PC-3 (cell line): Measurements from ENCODE around the gene SCN8A. TPM values are rescaled to one million over a fixed set of nuclear protein-coding genes. Genes with fewer than 3 reads are reported as not detected.

Experiments
- ATAC-seq: fragments of 200-7000 bp; cut with Tn5 transposase; 2 replicates; pipeline ENCODE4 v1.9.1; 2020; ENCODE audit warnings: mild to moderate bottlenecking, moderate library complexity
- BruUV-seq: library from RNA; stranded (reverse); fragments of 400-500 nt; replicated peaks from 2 replicates; lab custom pipeline; 2021; lab: Mats Ljungman, UMichigan
- CTCF ChIA-PET: fragments of 300-600 bp; sonication (Branson Sonifier 250); formaldehyde crosslinking; loops from one replicate; lab custom pipeline; 2022; ENCODE audit warnings: antibody characterized with exemption; lab: Charles Lee
- POLR2A ChIA-PET: fragments of 300-600 bp; sonication (Branson Sonifier 250); formaldehyde crosslinking; loops from one replicate; lab custom pipeline; 2022; ENCODE audit warnings: antibody characterized with exemption; ENCODE audit not compliant: unreplicated experiment; lab: Charles Lee
- DNase-seq: peaks from one replicate; pipeline ENCODE4 v3.0.0-alpha.2; 2015
- H2AFZ ChIP-seq: fragments of 300-600 bp; sonication (generic); 2 replicates; pipeline ENCODE4 v1.6.0; 2016; ENCODE audit warnings: antibody characterized with exemption, low read length
- H3F3A ChIP-seq: fragments of 300-600 bp; sonication (generic); one replicate; pipeline ENCODE4 v1.6.0; 2017; ENCODE audit warnings: antibody characterized with exemption, low read length, control low read depth, mild to moderate bottlenecking; ENCODE audit not compliant: unreplicated experiment
- H3K27ac ChIP-seq: fragments of 300-600 bp; sonication (generic); 2 replicates; pipeline ENCODE4 v1.5.1; 2016; ENCODE audit warnings: mild to moderate bottlenecking, low read length
- H3K27me3 ChIP-seq: fragments of 300-600 bp; sonication (generic); 2 replicates; pipeline ENCODE4 v1.6.1; 2016; ENCODE audit warnings: low read length, mixed read lengths
- H3K36me3 ChIP-seq: fragments of 300-600 bp; sonication (generic); 2 replicates; pipeline ENCODE4 v1.6.1; 2016; ENCODE audit warnings: low read depth, mixed run types, low read length, mixed read lengths
- H3K4me1 ChIP-seq: fragments of 300-600 bp; sonication (generic); 2 replicates; pipeline ENCODE4 v1.5.1; 2016; ENCODE audit warnings: low read length; ENCODE audit not compliant: insufficient read depth
- H3K4me2 ChIP-seq: fragments of 300-600 bp; sonication (generic); 2 replicates; pipeline ENCODE4 v1.6.0; 2016; ENCODE audit warnings: low read length
- H3K4me3 ChIP-seq: fragments of 300-600 bp; sonication (generic); 2 replicates; pipeline ENCODE4 v1.5.1; 2016; ENCODE audit warnings: mild to moderate bottlenecking, low read length, mixed read lengths
- H3K79me2 ChIP-seq: fragments of 300-600 bp; sonication (generic); 2 replicates; pipeline ENCODE4 v1.6.1; 2017; ENCODE audit warnings: low read length, mixed read lengths
- H3K9ac ChIP-seq: fragments of 300-600 bp; sonication (generic); 2 replicates; pipeline ENCODE4 v1.6.0; 2016; ENCODE audit warnings: mild to moderate bottlenecking, low read length
- H3K9me2 ChIP-seq: fragments of 300-600 bp; sonication (generic); replicated peaks from 2 replicates; pipeline ENCODE4 v1.6.1; 2016; ENCODE audit warnings: mixed run types, low read length, mixed read lengths
- H3K9me3 ChIP-seq: fragments of 300-600 bp; sonication (generic); 2 replicates; pipeline ENCODE4 v1.6.1; 2016; ENCODE audit warnings: low read length, mixed read lengths
- H4K20me1 ChIP-seq: fragments of 300-600 bp; sonication (generic); 2 replicates; pipeline ENCODE4 v1.6.1; 2016; ENCODE audit warnings: low read length, mixed read lengths
- CTCF ChIP-seq: fragments of 300-600 bp; sonication (generic); conservative IDR thresholded peaks from 2 replicates; pipeline ENCODE4 v1.5.1; 2017; ENCODE audit warnings: antibody characterized with exemption, low read depth, mild to moderate bottlenecking, low read length
- EZH2 ChIP-seq: fragments of 300-600 bp; sonication (generic); IDR thresholded peaks from one replicate; pipeline ENCODE4 v1.6.1; 2017; ENCODE audit warnings: antibody characterized with exemption, mild to moderate bottlenecking, low read length; ENCODE audit not compliant: unreplicated experiment
- EZH2phosphoT487 ChIP-seq: fragments of 300-600 bp; sonication (generic); IDR thresholded peaks from 2 replicates; pipeline ENCODE4 v1.6.1; 2018; ENCODE audit warnings: mild to moderate bottlenecking, antibody characterized with exemption, low read length, borderline replicate concordance
- intact Hi-C: fragments of 100-400 bp; cut with micrococcal nuclease; formaldehyde crosslinking; loops from 2 replicates; pipeline ENCODE4 v1.9.0; 2023
- total RNA-seq: library from RNA; depleted of rRNA; stranded (reverse); fragments of >200 nt; gene quantifications from 2 replicates; pipeline ENCODE4 v1.2.3, GENCODE V29; 2014

The SCN8A gene
- total RNA-seq, 1 experiment from 2014 or later: 12.7 TPM

GRCh38 chr12:51630256-51630880 lies 39.3 kb downstream of the SCN8A start:
- peaks cover 90% of the 10 kb centered on the region for H3K79me2 ChIP-seq
- ChIA-PET CTCF (no interaction called here), POLR2A (no interaction called here)
- intact Hi-C loops: no loop called here
- no peak for ATAC-seq
- no peak overlapping the region for H3K4me2 ChIP-seq
- H4K20me1 ChIP-seq: no peaks in the 10 kb centered on the region
- H3K27me3 ChIP-seq: no peaks in the 10 kb centered on the region
- no peaks in the 10 kb centered on the region for H3K9me3 ChIP-seq
- no peak overlapping the region for H3K27ac ChIP-seq
- no peak overlapping the region for H3K9ac ChIP-seq
- H3K4me1 ChIP-seq: peaks cover 32% of the 10 kb centered on the region
- DNase-seq: no peak
- no peaks in the 10 kb centered on the region for H3K9me2 ChIP-seq
- TF ChIP-seq CTCF (no peak), EZH2 (no peak), EZH2phosphoT487 (no peak)
- BruUV-seq: no TSS peak
- H2AFZ ChIP-seq: no peak overlapping the region
- no peaks in the 10 kb centered on the region for H3F3A ChIP-seq
- H3K36me3 ChIP-seq: no peaks in the 10 kb centered on the region
- H3K4me3 ChIP-seq: no peak overlapping the region

GRCh38 chr12:51630986-51631385 lies 40.0 kb downstream of the SCN8A start:
- Histone ChIP-seq H3K4me1 (peaks cover 37% of the 10 kb centered on the region), H3K4me2 (peak overlapping the region; percentile 45; the same call in 1 of the 2 replicates), H3K9ac (no peak overlapping the region), H3K9me2 (no peaks in the 10 kb centered on the region), H3F3A (no peaks in the 10 kb centered on the region), H3K27ac (peak overlapping the region; percentile 69), H4K20me1 (no peaks in the 10 kb centered on the region), H3K36me3 (no peaks in the 10 kb centered on the region), H3K9me3 (no peaks in the 10 kb centered on the region), H3K27me3 (no peaks in the 10 kb centered on the region), H3K4me3 (no peak overlapping the region), H3K79me2 (peaks cover 85% of the 10 kb centered on the region), H2AFZ (no peak overlapping the region)
- intact Hi-C loops: no loop called here
- DNase-seq (no peak), ATAC-seq (no peak)
- no peak for TF ChIP-seq EZH2
- TF ChIP-seq CTCF: no peak
- no peak for TF ChIP-seq EZH2phosphoT487
- BruUV-seq: no TSS peak
- ChIA-PET POLR2A (no interaction called here), CTCF (no interaction called here)

DNA sequence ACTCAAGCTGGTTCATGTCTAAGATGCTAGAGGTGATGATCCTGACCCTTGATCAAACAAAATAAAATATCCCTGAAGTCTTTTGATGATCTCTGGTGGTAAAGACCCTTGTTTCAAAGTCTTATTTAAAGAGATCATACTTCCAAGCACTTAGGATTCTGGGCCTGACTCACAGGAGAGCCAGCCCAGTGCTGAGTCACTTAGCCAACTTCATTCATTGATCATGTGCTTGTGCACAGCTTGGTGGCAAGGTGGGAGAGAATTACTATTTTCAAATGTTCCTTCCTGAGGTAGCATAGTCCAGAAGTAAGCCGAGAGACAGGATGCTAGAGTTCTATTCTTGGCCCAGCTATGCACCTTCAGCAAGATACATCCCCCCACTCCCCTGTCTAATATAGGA lies 40.6 kb downstream of the SCN8A start:
- intact Hi-C loops: no loop called here
- no peaks in the 10 kb centered on the region for H3F3A ChIP-seq
- peak overlapping the region; percentile 69 for H3K27ac ChIP-seq
- H3K4me2 ChIP-seq: peak overlapping the region; percentile 45
- DNase-seq: peak; percentile 79
- H3K4me1 ChIP-seq: peaks cover 44% of the 10 kb centered on the region
- no peaks in the 10 kb centered on the region for H4K20me1 ChIP-seq
- TF ChIP-seq EZH2 (no peak), CTCF (no peak), EZH2phosphoT487 (no peak)
- H3K9ac ChIP-seq: peak overlapping the region; percentile 33
- H3K9me2 ChIP-seq: no peaks in the 10 kb centered on the region
- H3K4me3 ChIP-seq: no peak overlapping the region
- ChIA-PET POLR2A (no interaction called here), CTCF (no interaction called here)
- peaks cover 80% of the 10 kb centered on the region for H3K79me2 ChIP-seq
- H3K9me3 ChIP-seq: no peaks in the 10 kb centered on the region
- ATAC-seq: peak; percentile 86
- no peaks in the 10 kb centered on the region for H3K27me3 ChIP-seq
- H2AFZ ChIP-seq: no peak overlapping the region
- BruUV-seq: no TSS peak
- H3K36me3 ChIP-seq: no peaks in the 10 kb centered on the region
